ENCODE measurements around the gene LCN12. TPM values are rescaled to one million over a fixed set of nuclear protein-coding genes. Genes with fewer than 3 reads are reported as not detected.
A peak's percentile ranks its signal among the peaks of the same experiment; 100 is the strongest.

LCN12 gene
- polyA plus RNA-seq, 3 donors = 17.8 to 47.3 (median 24.5) TPM

GRCh38 chr9:136979769-136980587 lies 27.9 kb downstream of the LCN12 start:
- DNase-seq (ENCODE audit: extremely low read depth in 1 of 11, low read depth in 9 of 11, low spot score in 4 of 11) = no peak

- no peak for DNase-seq (ENCODE audit: extremely low read depth in 1 of 11, low read depth in 9 of 11, low spot score in 4 of 11)
Observed at GRCh38 chr9:136980669-136981478, 28.8 kb downstream of the LCN12 start.

GRCh38 chr9:136981588-136982231 lies 29.6 kb downstream of the LCN12 start:
- DNase-seq (ENCODE audit: extremely low read depth in 1 of 11, low read depth in 9 of 11, low spot score in 4 of 11) = no peak

GRCh38 chr9:136982232-136983051 lies 30.4 kb downstream of the LCN12 start, which contains the start of gene LCNL1:
TSS of gene LCNL1 (plus strand) at chr9:136982993. CDS start at chr9:136983587, 594 bp downstream.
- no peak for DNase-seq (ENCODE audit: extremely low read depth in 1 of 11, low read depth in 9 of 11, low spot score in 4 of 11)

- DNase-seq (ENCODE audit: extremely low read depth in 1 of 11, low read depth in 9 of 11, low spot score in 4 of 11) = no peak
Observed at GRCh38 chr9:136983167-136983566, 31.1 kb downstream of the LCN12 start.

GRCh38 chr9:136983656-136984314 lies 31.7 kb downstream of the LCN12 start:
- no peak for DNase-seq (ENCODE audit: extremely low read depth in 1 of 11, low read depth in 9 of 11, low spot score in 4 of 11)

GRCh38 chr9:136984464-136985026 lies 32.5 kb downstream of the LCN12 start:
- DNase-seq (ENCODE audit: extremely low read depth in 1 of 11, low read depth in 9 of 11, low spot score in 4 of 11) = no peak

- no peak for DNase-seq (ENCODE audit: extremely low read depth in 1 of 11, low read depth in 9 of 11, low spot score in 4 of 11)
Observed at GRCh38 chr9:136985027-136985602, 33.0 kb downstream of the LCN12 start.

GRCh38 chr9:136985853-136986252 lies 33.8 kb downstream of the LCN12 start:
- no peak for DNase-seq (ENCODE audit: extremely low read depth in 1 of 11, low read depth in 9 of 11, low spot score in 4 of 11)

- DNase-seq (ENCODE audit: extremely low read depth in 1 of 11, low read depth in 9 of 11, low spot score in 4 of 11) = no peak
Observed at GRCh38 chr9:136988872-136989271, 36.8 kb downstream of the LCN12 start.

GRCh38 chr9:136990242-136990911 lies 38.3 kb downstream of the LCN12 start:
- no peak for DNase-seq (ENCODE audit: extremely low read depth in 1 of 11, low read depth in 9 of 11, low spot score in 4 of 11)

- DNase-seq (ENCODE audit: extremely low read depth in 1 of 11, low read depth in 9 of 11, low spot score in 4 of 11) = peak in 10 of 11 donors; percentile 47 to 87 (median 80)
Observed at GRCh38 chr9:136991993-136992818, 40.1 kb downstream of the LCN12 start, which contains the start of gene PAXX. TSS of gene PAXX (plus strand) at chr9:136992422. CDS start at chr9:136992444, 22 bp downstream.

- DNase-seq (ENCODE audit: extremely low read depth in 1 of 11, low read depth in 9 of 11, low spot score in 4 of 11) = no peak
Observed at GRCh38 chr9:136992819-136993369, 40.8 kb downstream of the LCN12 start.

- no peak for DNase-seq (ENCODE audit: extremely low read depth in 1 of 11, low read depth in 9 of 11, low spot score in 4 of 11)
Observed at GRCh38 chr9:136994180-136994887, 42.3 kb downstream of the LCN12 start.

- DNase-seq (ENCODE audit: extremely low read depth in 1 of 11, low read depth in 9 of 11, low spot score in 4 of 11) = no peak
Observed at GRCh38 chr9:136994888-136995230, 42.8 kb downstream of the LCN12 start.
